Lung (tissue), 12 donors: ENCODE measurements around the gene ZNF827. TPM values are rescaled to one million over a fixed set of nuclear protein-coding genes. Genes with fewer than 3 reads are reported as not detected.

ENCODE experiments used
- ATAC-seq: fragments of 200-7000 bp; cut with Tn5 transposase; one replicate; pipeline ENCODE4 v1.9.1; 2020; ENCODE audit warnings: moderate number of reproducible peaks; ENCODE audit not compliant: insufficient read depth, low FRiP score
- DNase-seq, 3 donors: peaks; one replicate each; pipeline ENCODE4 v3.0.0-alpha.2; 2013 to 2017
- H3K27ac ChIP-seq, 2 donors: one replicate each; pipeline ENCODE4 v1.5.1; 2013; ENCODE audit warnings: mild to moderate bottlenecking in 2 of 2, moderate library complexity in 2 of 2, control low read depth in 1 of 2, inconsistent platforms in 1 of 2, low read depth in 1 of 2, low read length in 1 of 2
- H3K27me3 ChIP-seq, 3 donors: one replicate each; pipeline ENCODE4 v1.5.1; 2013; ENCODE audit warnings: low read length in 2 of 3; ENCODE audit not compliant: control insufficient read depth in 3 of 3, insufficient read depth in 3 of 3
- H3K36me3 ChIP-seq, 4 donors: one replicate each; pipeline ENCODE4 v1.5.1; 2013; ENCODE audit warnings: low read length in 4 of 4, mild to moderate bottlenecking in 1 of 4, moderate library complexity in 1 of 4; ENCODE audit not compliant: control insufficient read depth in 4 of 4, insufficient read depth in 4 of 4
- H3K4me1 ChIP-seq, 5 donors: one replicate each; pipeline ENCODE4 v1.5.1; 2013; ENCODE audit warnings: low read length in 5 of 5, mild to moderate bottlenecking in 2 of 5, moderate library complexity in 1 of 5; ENCODE audit not compliant: control insufficient read depth in 5 of 5, insufficient read depth in 5 of 5
- H3K4me3 ChIP-seq: one replicate; pipeline ENCODE4 v1.5.1; 2013; ENCODE audit warnings: mild to moderate bottlenecking, control low read depth, moderate library complexity
- H3K9ac ChIP-seq, 2 donors: one replicate each; pipeline ENCODE4 v1.5.1; 2013; ENCODE audit warnings: low read length in 2 of 2, control low read depth in 1 of 2; ENCODE audit not compliant: insufficient read depth in 1 of 2
- H3K9me3 ChIP-seq, 4 donors: one replicate each; pipeline ENCODE4 v1.5.1; 2013; ENCODE audit warnings: low read length in 3 of 4, mild to moderate bottlenecking in 1 of 4, moderate library complexity in 1 of 4; ENCODE audit not compliant: control insufficient read depth in 4 of 4, insufficient read depth in 3 of 4
- CTCF ChIP-seq: IDR thresholded peaks from 2 replicates; pipeline ENCODE4 v1.5.1; 2012; ENCODE audit warnings: mild to moderate bottlenecking; ENCODE audit errors: control extremely low read depth, extremely low read depth
- WGBS, 2 donors: extraction: QIAGEN DNeasy Blood & Tissue Kit; methylation state at CpG; one replicate each; pipeline ENCODE4 v1.1.7; 2013; 5-methylcytosine and 5-hydroxymethylcytosine counted together
- polyA plus RNA-seq, 2 donors: library from polyadenylated mRNA; stranded (reverse); fragments of 200-250 nt; gene quantifications; one replicate each; pipeline ENCODE4 v1.2.1, GENCODE V29; 2013
- total RNA-seq, 2 donors: library from RNA; depleted of rRNA in 1 of 2; stranded (reverse); fragments of >200 nt in 1 of 2; gene quantifications; one replicate each; pipeline ENCODE4 v1.2.1, GENCODE V29; 2014 to 2021
- donor health status: control.
- donor health status: control.
- donor health status: Bipolar disorder and iron deficiency.
- donor health status: healthy.
- donor health status: DM: yes; HTN: yes; CAD: no.

The ZNF827 gene
- total and polyA plus RNA-seq, 4 donors = 2.7 to 27.4 (median 8.2) TPM

- Histone ChIP-seq H3K27me3 (no peaks in the 10 kb centered on the region), H3K4me3 (no peak overlapping the region), H3K4me1 (peaks cover 0 to 2% (median 0%) of the 10 kb centered on the region in 5 donors), H3K9me3 (no peaks in the 10 kb centered on the region), H3K36me3 (no peaks in the 10 kb centered on the region), H3K9ac (no peak overlapping the region), H3K27ac (no peak overlapping the region)
- TF ChIP-seq CTCF = no peak
- no peak for ATAC-seq
- 87 to 95% methylated on average over 2 of the region's 2 CpGs for WGBS, 2 donors
- DNase-seq = peak in 2 of 3 donors; percentile 22 to 45
These were observed 215.3 kb downstream of the ZNF827 start for GRCh38 chr4:145723336-145723735.

- no peak overlapping the region for H3K4me3 ChIP-seq
- no peak overlapping the region for H3K27ac ChIP-seq
- no peaks in the 10 kb centered on the region for H3K36me3 ChIP-seq
- no peaks in the 10 kb centered on the region for H3K27me3 ChIP-seq
- ATAC-seq (no peak), DNase-seq (no peak)
- H3K9ac ChIP-seq = no peak overlapping the region
- H3K4me1 ChIP-seq = peaks cover 0 to 2% (median 0%) of the 10 kb centered on the region in 5 donors
- TF ChIP-seq CTCF = no peak
- WGBS, 2 donors = 96 to 100% methylated on average over 1 of the region's 1 CpG
- no peaks in the 10 kb centered on the region for H3K9me3 ChIP-seq
These were observed 216.1 kb downstream of the ZNF827 start for GRCh38 chr4:145722561-145722960.

- Histone ChIP-seq H3K9me3 (no peaks in the 10 kb centered on the region), H3K27ac (no peak overlapping the region), H3K4me3 (no peak overlapping the region), H3K27me3 (no peaks in the 10 kb centered on the region), H3K36me3 (no peaks in the 10 kb centered on the region), H3K9ac (no peak overlapping the region), H3K4me1 (peaks cover 0 to 2% (median 0%) of the 10 kb centered on the region in 5 donors)
- ATAC-seq = no peak
- DNase-seq = no peak
- 86 to 90% methylated on average over 3 of the region's 3 CpGs for WGBS, 2 donors
- no peak for TF ChIP-seq CTCF
These were observed 218.0 kb downstream of the ZNF827 start for GRCh38 chr4:145720656-145721055.
